GM18517 (cell line): ENCODE measurements around the gene KYAT1.

Source experiments
- ATAC-seq: cut with Tn5 transposase; IDR thresholded peaks from one replicate; pipeline ENCODE4 v1.9.1; 2021; ENCODE audit warnings: mild to moderate bottlenecking, moderate library complexity; ENCODE audit not compliant: unreplicated experiment

The KYAT1 gene

DNA sequence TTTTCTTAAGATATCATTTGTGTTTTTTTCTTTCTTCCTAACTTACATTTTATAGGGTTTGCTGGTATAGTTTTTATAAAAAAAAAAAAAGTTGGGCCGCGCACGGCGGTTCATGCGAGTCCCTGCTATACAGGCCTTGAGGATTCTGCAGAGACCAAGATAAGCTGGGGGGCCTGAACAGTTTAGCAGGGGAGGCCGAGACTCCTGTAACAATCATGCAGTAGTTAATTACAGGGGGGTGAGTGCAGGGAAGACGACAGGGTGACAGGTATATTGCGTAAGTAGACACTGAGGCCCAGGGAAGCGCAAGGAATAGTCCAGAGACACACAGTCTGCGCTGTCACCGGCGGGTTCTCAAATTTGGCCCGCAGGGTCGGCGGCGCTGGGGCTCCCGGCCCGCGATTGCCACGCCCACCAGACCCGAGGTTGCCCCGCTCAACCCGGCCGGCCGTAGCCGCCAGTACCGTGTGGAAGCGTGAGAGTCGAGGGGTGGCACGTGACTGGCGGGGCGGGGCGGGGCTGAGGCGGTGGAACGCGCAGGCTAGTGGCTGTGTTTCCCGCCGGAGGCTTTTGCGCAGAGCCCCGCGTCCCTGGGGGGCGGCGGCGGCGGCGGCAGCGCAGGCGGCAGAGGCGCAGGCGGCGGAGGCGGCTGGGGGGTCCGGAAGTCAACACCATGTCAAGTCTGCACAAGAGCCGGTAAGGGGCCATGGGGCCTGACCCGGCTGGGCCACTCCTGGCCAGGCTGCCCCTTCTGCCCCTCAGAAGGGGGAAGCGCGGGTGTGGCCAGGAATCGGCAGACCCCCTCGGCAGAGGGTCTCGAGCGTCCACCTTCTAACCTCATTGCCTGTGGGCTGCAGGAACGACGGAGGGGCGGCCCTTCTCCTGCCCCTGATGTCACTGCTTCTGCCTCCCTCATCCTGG is 94.8 kb downstream of the KYAT1 start, which contains the start of gene TBC1D13:
Gene TBC1D13 (plus strand): TSS at position 573 of the 921 bp plus-strand sequence. CDS start 101 bp downstream, at position 674.
- peak; percentile 87 for ATAC-seq

DNA sequence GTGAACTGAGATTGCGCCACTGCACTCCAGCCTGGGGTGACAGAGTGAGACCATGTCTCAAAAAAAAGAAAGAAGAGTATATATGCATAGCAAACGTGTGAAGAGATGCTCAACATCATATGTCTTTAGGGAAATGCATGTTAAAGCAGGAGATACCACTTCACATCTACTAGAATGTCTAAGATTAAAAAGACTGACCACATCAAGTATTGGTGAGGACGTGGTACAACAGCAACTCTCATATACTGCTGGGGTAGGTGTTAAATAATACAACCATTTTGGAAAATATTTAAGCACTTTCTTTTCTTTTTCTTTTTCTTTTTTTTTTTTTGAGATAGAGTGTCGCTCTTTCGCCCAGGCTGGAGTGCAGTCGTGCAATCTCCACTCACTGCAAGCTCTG is 96.3 kb downstream of the KYAT1 start:
- ATAC-seq = no peak
